IPS-18a (cell line): Measurements from ENCODE around the gene ENTPD1.

Source experiments
- H3K27ac ChIP-seq: one replicate; pipeline ENCODE4 v1.5.1; 2013; ENCODE audit warnings: low read length
- H3K27me3 ChIP-seq: one replicate; pipeline ENCODE4 v1.6.1; 2013; ENCODE audit warnings: mild to moderate bottlenecking, low read length; ENCODE audit not compliant: control insufficient read depth, insufficient read depth
- H3K36me3 ChIP-seq: one replicate; pipeline ENCODE4 v1.6.1; 2013; ENCODE audit warnings: low read depth, low read length; ENCODE audit not compliant: control insufficient read depth
- H3K4me1 ChIP-seq: one replicate; pipeline ENCODE4 v1.6.1; 2013; ENCODE audit warnings: low read depth, low read length; ENCODE audit not compliant: control insufficient read depth
- H3K4me3 ChIP-seq: one replicate; pipeline ENCODE4 v1.5.1; 2013; ENCODE audit warnings: low read length
- H3K9ac ChIP-seq: one replicate; pipeline ENCODE4 v1.6.1; 2013; ENCODE audit warnings: mild to moderate bottlenecking, low read length, moderate library complexity
- H3K9me3 ChIP-seq: one replicate; pipeline ENCODE4 v1.6.1; 2013; ENCODE audit warnings: low read depth, low read length; ENCODE audit not compliant: control insufficient read depth

ENTPD1 gene

GRCh38 chr10:95788830-95789229, 32.9 kb downstream of the ENTPD1 start:
- no peak overlapping the region for H3K9ac ChIP-seq
- no peaks in the 10 kb centered on the region for H3K9me3 ChIP-seq
- H3K27me3 ChIP-seq, result no peaks in the 10 kb centered on the region
- no peaks in the 10 kb centered on the region for H3K4me1 ChIP-seq
- no peaks in the 10 kb centered on the region for H3K36me3 ChIP-seq
- H3K4me3 ChIP-seq, result no peak overlapping the region
- H3K27ac ChIP-seq, result no peak overlapping the region

GRCh38 chr10:95789902-95790301, 33.9 kb downstream of the ENTPD1 start:
- Histone ChIP-seq H3K4me1 (no peaks in the 10 kb centered on the region), H3K36me3 (no peaks in the 10 kb centered on the region), H3K27me3 (no peaks in the 10 kb centered on the region), H3K9ac (no peak overlapping the region), H3K9me3 (no peaks in the 10 kb centered on the region), H3K27ac (no peak overlapping the region), H3K4me3 (no peak overlapping the region)

- Histone ChIP-seq H3K9ac (no peak overlapping the region), H3K4me3 (no peak overlapping the region), H3K4me1 (no peaks in the 10 kb centered on the region)
These were observed 35.0 kb downstream of the ENTPD1 start for GRCh38 chr10:95790982-95791381.

GRCh38 chr10:95791425-95791979, 35.5 kb downstream of the ENTPD1 start:
- Histone ChIP-seq H3K9ac (no peak overlapping the region), H3K27me3 (no peaks in the 10 kb centered on the region), H3K4me3 (no peak overlapping the region), H3K27ac (no peak overlapping the region), H3K4me1 (no peaks in the 10 kb centered on the region), H3K36me3 (no peaks in the 10 kb centered on the region), H3K9me3 (no peaks in the 10 kb centered on the region)

More at GRCh38 chr10:95790982-95791381, 35.0 kb downstream of the ENTPD1 start:
- no peaks in the 10 kb centered on the region for H3K27me3 ChIP-seq
- no peak overlapping the region for H3K27ac ChIP-seq
- H3K9me3 ChIP-seq, result no peaks in the 10 kb centered on the region
- no peaks in the 10 kb centered on the region for H3K36me3 ChIP-seq

- H3K9ac ChIP-seq, result no peak overlapping the region
- no peaks in the 10 kb centered on the region for H3K9me3 ChIP-seq
- H3K27me3 ChIP-seq, result no peaks in the 10 kb centered on the region
- H3K4me3 ChIP-seq, result no peak overlapping the region
- no peak overlapping the region for H3K27ac ChIP-seq
- H3K36me3 ChIP-seq, result no peaks in the 10 kb centered on the region
- no peaks in the 10 kb centered on the region for H3K4me1 ChIP-seq
These were observed 36.3 kb downstream of the ENTPD1 start for GRCh38 chr10:95792211-95792780.

- Histone ChIP-seq H3K4me1 (no peaks in the 10 kb centered on the region), H3K36me3 (no peaks in the 10 kb centered on the region), H3K27ac (no peak overlapping the region), H3K9me3 (no peaks in the 10 kb centered on the region), H3K27me3 (no peaks in the 10 kb centered on the region), H3K9ac (no peak overlapping the region), H3K4me3 (no peak overlapping the region)
These were observed 36.9 kb downstream of the ENTPD1 start for GRCh38 chr10:95792874-95793285.

- no peak overlapping the region for H3K4me3 ChIP-seq
- H3K27me3 ChIP-seq, result no peaks in the 10 kb centered on the region
- H3K36me3 ChIP-seq, result no peaks in the 10 kb centered on the region
- no peak overlapping the region for H3K9ac ChIP-seq
- no peak overlapping the region for H3K27ac ChIP-seq
- no peaks in the 10 kb centered on the region for H3K4me1 ChIP-seq
- no peaks in the 10 kb centered on the region for H3K9me3 ChIP-seq
These were observed 37.6 kb downstream of the ENTPD1 start for GRCh38 chr10:95793401-95794045.

GRCh38 chr10:95794195-95794594, 38.2 kb downstream of the ENTPD1 start:
- Histone ChIP-seq H3K36me3 (no peaks in the 10 kb centered on the region), H3K27me3 (no peaks in the 10 kb centered on the region), H3K27ac (no peak overlapping the region), H3K4me3 (no peak overlapping the region), H3K4me1 (no peaks in the 10 kb centered on the region), H3K9me3 (no peaks in the 10 kb centered on the region), H3K9ac (no peak overlapping the region)

- no peak overlapping the region for H3K4me3 ChIP-seq
- H3K4me1 ChIP-seq, result no peaks in the 10 kb centered on the region
- no peaks in the 10 kb centered on the region for H3K27me3 ChIP-seq
- H3K9ac ChIP-seq, result no peak overlapping the region
- peaks cover 8% of the 10 kb centered on the region for H3K9me3 ChIP-seq
- no peaks in the 10 kb centered on the region for H3K36me3 ChIP-seq
- H3K27ac ChIP-seq, result no peak overlapping the region
These were observed 39.6 kb downstream of the ENTPD1 start for GRCh38 chr10:95795602-95796001.

GRCh38 chr10:95796504-95796903, 40.5 kb downstream of the ENTPD1 start:
- Histone ChIP-seq H3K27me3 (no peaks in the 10 kb centered on the region), H3K4me1 (no peaks in the 10 kb centered on the region), H3K9ac (no peak overlapping the region), H3K9me3 (peaks cover 8% of the 10 kb centered on the region), H3K4me3 (no peak overlapping the region), H3K36me3 (no peaks in the 10 kb centered on the region), H3K27ac (no peak overlapping the region)

GRCh38 chr10:95798096-95798855, 42.3 kb downstream of the ENTPD1 start:
- no peaks in the 10 kb centered on the region for H3K4me1 ChIP-seq
- no peaks in the 10 kb centered on the region for H3K27me3 ChIP-seq
- no peak overlapping the region for H3K27ac ChIP-seq
- no peak overlapping the region for H3K4me3 ChIP-seq
- peaks cover 8% of the 10 kb centered on the region for H3K9me3 ChIP-seq
- H3K36me3 ChIP-seq, result no peaks in the 10 kb centered on the region
- H3K9ac ChIP-seq, result no peak overlapping the region
